K562 (cell line): ENCODE results near the gene FILIP1L. TPM values are rescaled to one million over a fixed set of nuclear protein-coding genes. Genes with fewer than 3 reads are reported as not detected.
A peak's percentile ranks its signal among the peaks of the same experiment; 100 is the strongest.

Source experiments
- ATF2 ChIP-seq: sonication (generic); formaldehyde crosslinking; IDR thresholded peaks from 2 replicates; pipeline ENCODE4 v1.8.1; 2022; ENCODE audit warnings: missing genetic modification reagents
- CBX2 ChIP-seq: fragments of 200-600 bp; sonication (generic); IDR thresholded peaks from one replicate; pipeline ENCODE4 v1.6.1; 2012; ENCODE audit warnings: mild to moderate bottlenecking, low read length, inconsistent platforms; ENCODE audit not compliant: insufficient read depth, poor library complexity, severe bottlenecking
- CBX5 ChIP-seq: IDR thresholded peaks from 2 replicates; pipeline ENCODE4 v1.6.1; 2014; ENCODE audit warnings: low read depth, borderline replicate concordance
- CHAMP1 ChIP-seq: fragments of 450-650 bp; IDR thresholded peaks from 2 replicates; pipeline ENCODE4 v1.6.1; 2016; ENCODE audit warnings: mild to moderate bottlenecking
- E2F1 ChIP-seq: sonication (generic); formaldehyde crosslinking; IDR thresholded peaks from 2 replicates; pipeline ENCODE4 v1.8.1; 2023; ENCODE audit warnings: mild to moderate bottlenecking, missing genetic modification reagents, moderate library complexity
- KDM5B ChIP-seq: fragments of 200-600 bp; sonication (generic); IDR thresholded peaks from 2 replicates; pipeline ENCODE4 v1.6.1; 2012; ENCODE audit warnings: low read depth, mild to moderate bottlenecking, moderate library complexity, low read length, control low read depth, inconsistent platforms; ENCODE audit not compliant: insufficient replicate concordance
- NFATC3 ChIP-seq: fragments of 450-650 bp; IDR thresholded peaks from 2 replicates; pipeline ENCODE4 v1.6.1; 2017; ENCODE audit warnings: mild to moderate bottlenecking
- NUFIP1 ChIP-seq: fragments of 450-650 bp; IDR thresholded peaks from 2 replicates; pipeline ENCODE4 v1.6.1; 2018; ENCODE audit not compliant: partially characterized antibody
- PCBP1 ChIP-seq: fragments of 200-400 bp; formaldehyde crosslinking; IDR thresholded peaks from 2 replicates; pipeline ENCODE4 v1.6.1; 2018; ENCODE audit warnings: mild to moderate bottlenecking, low read depth, low read length; ENCODE audit not compliant: poor library complexity, severe bottlenecking
- POLR2A ChIP-seq: fragments of 450-650 bp; conservative IDR thresholded peaks from 2 replicates; pipeline ENCODE4 v1.6.1; 2016
- RREB1 ChIP-seq: fragments of 250-450 bp; sonication (Bioruptor Pico); IDR thresholded peaks from 2 replicates; pipeline ENCODE4 v1.4.0; 2020
- SP1 ChIP-seq: sonication (generic); formaldehyde crosslinking; IDR thresholded peaks from 2 replicates; pipeline ENCODE4 v1.8.1; 2022; ENCODE audit warnings: mild to moderate bottlenecking, missing genetic modification reagents
- SREBF2 ChIP-seq: sonication (generic); formaldehyde crosslinking; IDR thresholded peaks from 2 replicates; pipeline ENCODE4 v1.4.0; 2020; ENCODE audit warnings: mild to moderate bottlenecking, missing genetic modification reagents
- ZNF561 ChIP-seq: fragments of 450-650 bp; formaldehyde crosslinking; conservative IDR thresholded peaks from 2 replicates; pipeline ENCODE4 v1.4.0; 2020; ENCODE audit warnings: mild to moderate bottlenecking, moderate library complexity
- polyA plus RNA-seq, 8 experiments: library from polyadenylated mRNA; depleted of rRNA in 4 of 8; stranded (reverse) in 5 of 8; unstranded in 3 of 8; fragments of >200 nt; fragmentation: Nextera tagmentation in 2 of 8; fragmentation: Illumina TruSeq in 1 of 8; extraction: Ambion mirVana in 2 of 8; extraction: Trizol in 1 of 8; gene quantifications; 2 replicates each; pipeline versions ENCODE4 v1.2.1 to v1.2.3, GENCODE V29; 2011 to 2014; ENCODE audit warnings: inconsistent platforms in 1 of 8, missing spikeins in 1 of 8
- total RNA-seq, 7 experiments: library from RNA; depleted of rRNA in 6 of 7; stranded (reverse); fragments of >200 nt in 6 of 7; fragmentation: Illumina TruSeq in 2 of 7; extraction: Trizol in 2 of 7; gene quantifications; 2 replicates each; pipeline versions ENCODE4 v1.2.1 to v1.2.3, GENCODE V29; 2011 to 2021; ENCODE audit warnings: low replicate concordance in 1 of 7
- TF ChIP-seq, protein P1 (sequence below): sonication (generic); IDR thresholded peaks from 2 replicates; pipeline ENCODE4 v1.6.1; 2016

Gene FILIP1L
- total and polyA plus RNA-seq, 9 of the 15 experiments (the other 6 are each of a cell fraction or from before 2014, with no cell fraction given), result 0.50 to 2.1 (median 1.1) TPM

- peak; percentile 90 for TF ChIP-seq ATF2 (CRISPR knock-in tag)
- TF ChIP-seq, protein P1, sequence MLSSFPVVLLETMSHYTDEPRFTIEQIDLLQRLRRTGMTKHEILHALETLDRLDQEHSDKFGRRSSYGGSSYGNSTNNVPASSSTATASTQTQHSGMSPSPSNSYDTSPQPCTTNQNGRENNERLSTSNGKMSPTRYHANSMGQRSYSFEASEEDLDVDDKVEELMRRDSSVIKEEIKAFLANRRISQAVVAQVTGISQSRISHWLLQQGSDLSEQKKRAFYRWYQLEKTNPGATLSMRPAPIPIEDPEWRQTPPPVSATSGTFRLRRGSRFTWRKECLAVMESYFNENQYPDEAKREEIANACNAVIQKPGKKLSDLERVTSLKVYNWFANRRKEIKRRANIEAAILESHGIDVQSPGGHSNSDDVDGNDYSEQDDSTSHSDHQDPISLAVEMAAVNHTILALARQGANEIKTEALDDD, result no peak
- no peak for TF ChIP-seq SREBF2 (CRISPR knock-in tag)
- no peak for TF ChIP-seq RREB1 (CRISPR knock-in tag)
- TF ChIP-seq ZNF561, result no peak
- TF ChIP-seq NFATC3, result no peak
- no peak for TF ChIP-seq NUFIP1
- TF ChIP-seq CBX5, result no peak
- TF ChIP-seq POLR2A, result peak; percentile 48; the same call in 1 of the 2 replicates
- TF ChIP-seq CBX2, result no peak
- TF ChIP-seq PCBP1, result no peak
- TF ChIP-seq SP1 (CRISPR knock-in tag), result 0 out of 2 replicates have a peak, but pooled peaks have one; percentile 12
- peak; percentile 69 for TF ChIP-seq KDM5B
- TF ChIP-seq CHAMP1, result no peak
- peak; percentile 55; the same call in 1 of the 2 replicates for TF ChIP-seq E2F1
These were observed 238.1 kb downstream of the FILIP1L start (continued) for GRCh38 chr3:99875929-99876841.
